DMS 273 (cell line): Measurements from ENCODE around the gene KLHDC9.
"Not testable (repeated sequence)": the region's sequence is repeated elsewhere in the genome, so short reads cannot be mapped to it uniquely, and the experiment has no call there.

ENCODE experiments used
- DNase-seq: peaks from one replicate; lab custom pipeline; 2025; ENCODE audit not compliant: unreplicated experiment; lab: John Stamatoyannopoulos, UW

Gene KLHDC9

GRCh38 chr1:161092621-161093028 lies 5.5 kb upstream of the KLHDC9 start:
- DNase-seq, result no peak

GRCh38 chr1:161094481-161094880 lies 3.7 kb upstream of the KLHDC9 start:
- DNase-seq, result no peak

- no peak for DNase-seq
Measured at GRCh38 chr1:161095230-161095629, 2.9 kb upstream of the KLHDC9 start.

GRCh38 chr1:161096015-161096414 lies 2.1 kb upstream of the KLHDC9 start:
- DNase-seq, result no peak

- peak; percentile 18 for DNase-seq
Measured at GRCh38 chr1:161096530-161096929, 1.6 kb upstream of the KLHDC9 start.

- DNase-seq, result peak; percentile 40
Measured at GRCh38 chr1:161099090-161099802, 1.1 kb downstream of the KLHDC9 start.

- DNase-seq, result no peak
Measured at GRCh38 chr1:161100556-161100955, 2.4 kb downstream of the KLHDC9 start.

GRCh38 chr1:161106431-161106830 lies 8.3 kb downstream of the KLHDC9 start:
- no peak for DNase-seq

GRCh38 chr1:161111117-161111516 lies 13.0 kb downstream of the KLHDC9 start:
- DNase-seq, result no peak

GRCh38 chr1:161111527-161111926 lies 13.4 kb downstream of the KLHDC9 start:
- DNase-seq, result no peak

GRCh38 chr1:161113915-161114314 lies 15.8 kb downstream of the KLHDC9 start:
- no peak for DNase-seq

- no peak for DNase-seq
Measured at GRCh38 chr1:161114556-161114955, 16.4 kb downstream of the KLHDC9 start.

- DNase-seq, result peak; percentile 45
Measured at GRCh38 chr1:161115132-161115711, 17.1 kb downstream of the KLHDC9 start.

GRCh38 chr1:161115961-161116360 lies 17.8 kb downstream of the KLHDC9 start:
- DNase-seq, result not testable (repeated sequence)

- peak; percentile 94 for DNase-seq
Measured at GRCh38 chr1:161117759-161118581, 19.8 kb downstream of the KLHDC9 start, which contains the start of the genes NIT1 and PFDN2. NIT1 (plus strand) TSS chr1:161118105; CDS start chr1:161118177, 72 bp downstream. PFDN2 (minus strand) TSS chr1:161118037; CDS start chr1:161118026, 11 bp downstream.

- peak; percentile 58 for DNase-seq
Measured at GRCh38 chr1:161119092-161119903, 21.1 kb downstream of the KLHDC9 start.

GRCh38 chr1:161121042-161121650 lies 23.0 kb downstream of the KLHDC9 start:
- no peak for DNase-seq

GRCh38 chr1:161121834-161122233 lies 23.7 kb downstream of the KLHDC9 start:
- DNase-seq, result no peak

GRCh38 chr1:161122967-161123366 lies 24.8 kb downstream of the KLHDC9 start:
- no peak for DNase-seq

- DNase-seq, result no peak
Measured at GRCh38 chr1:161127649-161128048, 29.5 kb downstream of the KLHDC9 start.
